ENCODE data around the gene LHX2.

LHX2 gene

GRCh38 chr9:124000161-124000783 lies 11.3 kb upstream of the LHX2 start:
- peak; percentile 20 for DNase-seq

- DNase-seq = no peak
Observed at GRCh38 chr9:124000784-124001457, 10.6 kb upstream of the LHX2 start.

GRCh38 chr9:124001458-124001799 lies 10.1 kb upstream of the LHX2 start:
- no peak for DNase-seq

- no peak for DNase-seq
Observed at GRCh38 chr9:124001866-124002525, 9.6 kb upstream of the LHX2 start.

- no peak for DNase-seq
Observed at GRCh38 chr9:124003636-124004349, 7.8 kb upstream of the LHX2 start.

- peak; percentile 53 for DNase-seq
Observed at GRCh38 chr9:124004593-124004992, 7.0 kb upstream of the LHX2 start.

- DNase-seq = no peak
Observed at GRCh38 chr9:124005029-124005771, 6.4 kb upstream of the LHX2 start.

GRCh38 chr9:124006448-124007361 lies 4.9 kb upstream of the LHX2 start:
- no peak for DNase-seq

- DNase-seq = no peak
Observed at GRCh38 chr9:124007565-124008302, 3.8 kb upstream of the LHX2 start.

- peak; percentile 34 for DNase-seq
Observed at GRCh38 chr9:124008303-124008693, 3.3 kb upstream of the LHX2 start.

GRCh38 chr9:124008694-124009530 lies 2.7 kb upstream of the LHX2 start:
- peak; percentile 78 for DNase-seq

- DNase-seq = no peak
Observed at GRCh38 chr9:124009531-124010217, 1.9 kb upstream of the LHX2 start.

GRCh38 chr9:124010303-124010664 lies 1.3 kb upstream of the LHX2 start:
- no peak for DNase-seq

- DNase-seq = no peak
Observed at GRCh38 chr9:124010665-124011321, 775 bp upstream of the LHX2 start.

- DNase-seq = no peak
Observed at GRCh38 chr9:124012368-124013301, 1.1 kb downstream of the LHX2 start.

- no peak for DNase-seq
Observed at GRCh38 chr9:124013309-124014210, 2.0 kb downstream of the LHX2 start.
